ENCODE data around the gene LLGL2.

Gene LLGL2

DNA sequence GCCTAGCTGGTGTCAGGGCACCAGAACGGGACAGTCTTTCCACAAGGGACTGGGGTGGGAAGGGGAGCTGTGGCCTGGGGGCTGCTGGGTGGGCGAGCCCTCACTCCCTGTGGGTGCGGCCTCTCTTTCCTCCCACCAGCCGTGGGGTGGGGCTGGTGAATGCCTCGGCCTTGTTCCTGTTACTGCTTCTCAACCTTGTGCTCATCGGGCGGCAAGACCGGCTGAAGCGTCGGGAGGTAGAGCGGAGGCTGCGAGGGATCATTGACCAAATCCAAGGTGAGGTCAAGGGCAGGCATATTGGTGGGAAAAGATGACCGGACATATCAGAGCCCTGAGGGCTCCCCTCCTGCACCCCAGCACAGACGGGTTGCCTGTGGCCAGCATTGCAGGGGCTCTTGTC lies 39.3 kb upstream of the LLGL2 start:
- H3K4me2 ChIP-seq (ENCODE audit: low read depth, low read length): no peak overlapping the region
- no peaks in the 10 kb centered on the region for H3K36me3 ChIP-seq (replicated peaks; ENCODE audit: insufficient read depth, low read length)
- no peak for DNase-seq
- no peak overlapping the region for H3K4me3 ChIP-seq (ENCODE audit: low read length)
- H3K9ac ChIP-seq (ENCODE audit: low read length): no peak overlapping the region
- no peaks in the 10 kb centered on the region for H3K9me3 ChIP-seq (replicated peaks; ENCODE audit: insufficient read depth, low read length)
- no peaks in the 10 kb centered on the region for H3F3A ChIP-seq (ENCODE audit: insufficient read depth, low read length)
- no peaks in the 10 kb centered on the region for H4K20me1 ChIP-seq (ENCODE audit: insufficient read depth, low read length)
- TF ChIP-seq, protein P1, sequence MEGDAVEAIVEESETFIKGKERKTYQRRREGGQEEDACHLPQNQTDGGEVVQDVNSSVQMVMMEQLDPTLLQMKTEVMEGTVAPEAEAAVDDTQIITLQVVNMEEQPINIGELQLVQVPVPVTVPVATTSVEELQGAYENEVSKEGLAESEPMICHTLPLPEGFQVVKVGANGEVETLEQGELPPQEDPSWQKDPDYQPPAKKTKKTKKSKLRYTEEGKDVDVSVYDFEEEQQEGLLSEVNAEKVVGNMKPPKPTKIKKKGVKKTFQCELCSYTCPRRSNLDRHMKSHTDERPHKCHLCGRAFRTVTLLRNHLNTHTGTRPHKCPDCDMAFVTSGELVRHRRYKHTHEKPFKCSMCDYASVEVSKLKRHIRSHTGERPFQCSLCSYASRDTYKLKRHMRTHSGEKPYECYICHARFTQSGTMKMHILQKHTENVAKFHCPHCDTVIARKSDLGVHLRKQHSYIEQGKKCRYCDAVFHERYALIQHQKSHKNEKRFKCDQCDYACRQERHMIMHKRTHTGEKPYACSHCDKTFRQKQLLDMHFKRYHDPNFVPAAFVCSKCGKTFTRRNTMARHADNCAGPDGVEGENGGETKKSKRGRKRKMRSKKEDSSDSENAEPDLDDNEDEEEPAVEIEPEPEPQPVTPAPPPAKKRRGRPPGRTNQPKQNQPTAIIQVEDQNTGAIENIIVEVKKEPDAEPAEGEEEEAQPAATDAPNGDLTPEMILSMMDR (IDR thresholded peaks at IDR 0.05; ENCODE audit: low read length): no peak
- TF ChIP-seq EZH2phosphoT487 (IDR thresholded peaks at IDR 0.05; ENCODE audit: low read length): no peak
- H3K27me3 ChIP-seq (replicated peaks; ENCODE audit: insufficient read depth, low read length): no peaks in the 10 kb centered on the region
- H3K79me2 ChIP-seq (ENCODE audit: low read length): no peaks in the 10 kb centered on the region
- no peak overlapping the region for H2AFZ ChIP-seq (ENCODE audit: low read length)
- no peaks in the 10 kb centered on the region for H3K4me1 ChIP-seq (ENCODE audit: low read length)
- no peaks in the 10 kb centered on the region for H3K9me2 ChIP-seq (replicated peaks; ENCODE audit: insufficient read depth, low read length)
- no peak overlapping the region for H3K27ac ChIP-seq (ENCODE audit: low read length)

DNA sequence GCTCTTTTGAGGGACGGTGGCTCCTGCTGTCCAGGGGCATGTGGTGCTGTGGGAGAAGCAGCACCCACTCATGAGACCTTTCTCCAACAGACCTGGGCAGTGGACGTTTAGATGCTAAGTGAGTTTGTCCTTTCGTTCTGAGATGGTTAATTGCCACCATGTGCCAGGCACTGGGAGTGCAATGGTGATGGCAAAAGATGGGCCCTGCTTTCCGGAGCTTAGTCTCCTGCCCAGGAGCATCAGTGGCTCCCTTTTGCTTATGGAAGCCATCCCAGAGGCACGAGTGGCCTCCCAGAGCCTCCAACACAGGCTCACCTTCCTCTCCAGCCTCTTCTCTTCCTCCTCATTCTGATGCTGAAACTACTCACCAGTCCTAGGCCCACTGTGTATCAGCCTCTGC lies 38.5 kb upstream of the LLGL2 start:
- no peak overlapping the region for H3K9ac ChIP-seq (ENCODE audit: low read length)
- no peak overlapping the region for H3K27ac ChIP-seq (ENCODE audit: low read length)
- H2AFZ ChIP-seq (ENCODE audit: low read length): no peak overlapping the region
- H3K27me3 ChIP-seq (replicated peaks; ENCODE audit: insufficient read depth, low read length): no peaks in the 10 kb centered on the region
- no peak for DNase-seq
- H3K79me2 ChIP-seq (ENCODE audit: low read length): no peaks in the 10 kb centered on the region
- no peaks in the 10 kb centered on the region for H3K9me2 ChIP-seq (replicated peaks; ENCODE audit: insufficient read depth, low read length)
- H3K4me1 ChIP-seq (ENCODE audit: low read length): no peaks in the 10 kb centered on the region
- H4K20me1 ChIP-seq (ENCODE audit: insufficient read depth, low read length): no peaks in the 10 kb centered on the region
- H3K36me3 ChIP-seq (replicated peaks; ENCODE audit: insufficient read depth, low read length): no peaks in the 10 kb centered on the region
- H3F3A ChIP-seq (ENCODE audit: insufficient read depth, low read length): no peaks in the 10 kb centered on the region
- H3K4me2 ChIP-seq (ENCODE audit: low read depth, low read length): no peak overlapping the region
- TF ChIP-seq EZH2 (optimal IDR thresholded peaks at IDR 0.05; ENCODE audit: low read depth, low read length): no peak
- no peak for TF ChIP-seq EZH2phosphoT487 (IDR thresholded peaks at IDR 0.05; ENCODE audit: low read length)
- TF ChIP-seq, protein P1 (IDR thresholded peaks at IDR 0.05; ENCODE audit: low read length): no peak
- no peaks in the 10 kb centered on the region for H3K9me3 ChIP-seq (replicated peaks; ENCODE audit: insufficient read depth, low read length)
- no peak overlapping the region for H3K4me3 ChIP-seq (ENCODE audit: low read length)

DNA sequence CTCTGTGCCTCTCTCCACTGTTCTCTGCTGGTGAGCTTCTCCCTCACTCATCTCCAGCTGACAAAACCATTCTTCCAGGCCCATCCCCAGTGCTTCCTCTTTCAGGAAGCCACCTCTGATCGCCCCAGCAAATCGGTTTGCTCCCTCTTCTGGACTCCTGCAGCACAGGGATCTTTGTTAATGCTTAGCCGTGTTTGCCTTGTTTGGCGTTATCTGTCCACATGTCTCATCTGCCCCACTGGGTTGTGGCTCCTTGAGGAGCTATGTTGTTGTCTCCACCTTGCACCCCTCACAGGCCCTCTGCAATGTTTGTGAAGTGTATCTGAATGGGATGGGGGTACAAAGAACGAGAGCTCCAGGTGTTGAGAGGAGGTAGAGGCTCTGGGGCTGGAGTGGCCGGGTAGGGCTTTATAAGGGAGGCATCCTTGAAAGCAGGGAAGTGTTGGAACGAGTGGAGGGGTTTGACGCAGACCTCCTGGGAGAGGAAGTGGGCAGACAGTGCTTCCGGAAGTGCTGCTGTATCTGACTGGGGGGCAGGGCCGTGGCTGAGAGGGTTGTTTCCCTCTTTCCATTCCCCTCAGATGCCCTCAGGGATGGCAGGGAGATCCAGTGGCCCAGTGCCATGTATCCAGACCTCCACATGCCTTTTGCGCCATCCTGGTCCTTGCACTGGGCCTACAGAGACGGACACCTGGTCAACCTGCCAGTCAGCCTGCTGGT lies 38.0 kb upstream of the LLGL2 start:
- H3K27me3 ChIP-seq (replicated peaks; ENCODE audit: insufficient read depth, low read length): no peaks in the 10 kb centered on the region
- H4K20me1 ChIP-seq (ENCODE audit: insufficient read depth, low read length): no peaks in the 10 kb centered on the region
- no peaks in the 10 kb centered on the region for H3K79me2 ChIP-seq (ENCODE audit: low read length)
- no peaks in the 10 kb centered on the region for H3K4me1 ChIP-seq (ENCODE audit: low read length)
- no peaks in the 10 kb centered on the region for H3K9me2 ChIP-seq (replicated peaks; ENCODE audit: insufficient read depth, low read length)
- H3K9ac ChIP-seq (ENCODE audit: low read length): no peak overlapping the region
- DNase-seq: no peak
- no peaks in the 10 kb centered on the region for H3F3A ChIP-seq (ENCODE audit: insufficient read depth, low read length)
- H3K27ac ChIP-seq (ENCODE audit: low read length): no peak overlapping the region
- H3K4me2 ChIP-seq (ENCODE audit: low read depth, low read length): no peak overlapping the region
- no peaks in the 10 kb centered on the region for H3K36me3 ChIP-seq (replicated peaks; ENCODE audit: insufficient read depth, low read length)
- TF ChIP-seq, protein P1 (IDR thresholded peaks at IDR 0.05; ENCODE audit: low read length): no peak
- no peak for TF ChIP-seq EZH2phosphoT487 (IDR thresholded peaks at IDR 0.05; ENCODE audit: low read length)
- TF ChIP-seq EZH2 (optimal IDR thresholded peaks at IDR 0.05; ENCODE audit: low read depth, low read length): no peak
- H3K4me3 ChIP-seq (ENCODE audit: low read length): no peak overlapping the region
- H3K9me3 ChIP-seq (replicated peaks; ENCODE audit: insufficient read depth, low read length): no peaks in the 10 kb centered on the region
- no peak overlapping the region for H2AFZ ChIP-seq (ENCODE audit: low read length)

Measured in MM.1S (cell line).